GM15510 (cell line): Measurements from ENCODE around the gene DDB1.

Experiments
- POLR2A ChIP-seq: IDR thresholded peaks from 3 replicates; pipeline ENCODE4 v1.6.1; 2011; ENCODE audit warnings: borderline replicate concordance; ENCODE audit not compliant: insufficient read length; ENCODE audit errors: extremely low read depth

DDB1 gene

DNA sequence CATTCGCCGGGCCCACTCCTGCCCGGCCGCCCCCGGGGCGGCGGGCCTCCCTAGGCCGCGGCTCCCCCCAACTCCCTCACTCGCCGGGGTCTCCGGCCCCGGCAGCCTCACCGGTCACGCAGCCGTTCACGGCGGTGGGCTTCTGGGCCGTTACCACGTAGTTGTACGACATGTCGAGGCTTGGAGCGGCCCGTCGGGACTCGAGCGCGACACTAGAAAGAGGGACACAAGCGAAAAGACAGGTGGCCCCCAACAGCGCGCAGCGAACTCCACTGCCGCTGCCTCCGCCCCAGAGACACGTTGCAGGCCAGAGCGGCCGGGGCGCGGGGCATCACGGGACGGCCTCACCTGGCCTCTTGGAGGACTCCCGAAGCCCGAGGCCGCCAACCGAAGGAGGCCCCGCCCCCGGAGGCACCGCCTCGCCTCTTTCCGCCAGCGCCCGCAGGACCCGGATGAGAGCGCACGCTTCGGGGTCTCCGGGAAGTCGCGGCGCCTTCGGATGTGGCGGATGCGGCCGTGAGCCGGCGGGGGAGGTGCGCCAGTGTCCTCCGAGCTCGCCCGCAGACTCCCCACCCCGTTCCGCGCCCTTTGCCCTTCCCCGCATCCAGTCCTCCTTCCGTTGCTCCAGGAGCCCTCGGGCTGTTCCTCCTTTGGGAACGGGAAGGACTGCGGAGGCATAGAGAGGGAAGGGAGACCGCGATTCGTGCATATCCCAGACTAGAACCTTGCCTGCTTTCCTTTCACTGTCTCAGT is at the start of gene DDB1, which contains the start of gene TKFC:
Gene DDB1, minus strand, starts transcription at position 309 of the 753 bp plus-strand sequence. Its CDS starts 137 bp downstream, at position 172.
Gene TKFC, plus strand, starts transcription at position 432 of the 753 bp plus-strand sequence. CDS start 1,501 bp downstream, outside the sequence.
- TF ChIP-seq POLR2A = peak; percentile 92

DNA sequence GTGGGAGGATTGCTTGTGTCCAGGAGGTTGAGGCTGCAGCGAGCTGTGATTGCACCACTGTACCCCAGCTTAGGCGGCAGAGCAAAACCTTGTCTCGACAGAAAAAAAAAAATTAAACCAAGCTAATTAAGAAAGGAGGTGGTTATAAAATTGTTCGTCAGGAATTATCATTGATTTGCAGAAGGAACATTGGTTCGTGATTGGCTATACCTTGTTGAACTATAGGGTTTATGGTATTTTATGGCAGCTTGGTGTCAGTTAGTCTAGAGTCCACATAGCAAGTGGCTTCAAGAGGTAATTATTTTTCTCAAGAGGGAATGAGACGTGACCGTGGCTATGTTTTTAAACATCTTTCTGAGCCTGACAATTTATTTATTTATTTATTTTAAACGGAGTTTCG is 48.0 kb upstream of the DDB1 start:
- no peak for TF ChIP-seq POLR2A

DNA sequence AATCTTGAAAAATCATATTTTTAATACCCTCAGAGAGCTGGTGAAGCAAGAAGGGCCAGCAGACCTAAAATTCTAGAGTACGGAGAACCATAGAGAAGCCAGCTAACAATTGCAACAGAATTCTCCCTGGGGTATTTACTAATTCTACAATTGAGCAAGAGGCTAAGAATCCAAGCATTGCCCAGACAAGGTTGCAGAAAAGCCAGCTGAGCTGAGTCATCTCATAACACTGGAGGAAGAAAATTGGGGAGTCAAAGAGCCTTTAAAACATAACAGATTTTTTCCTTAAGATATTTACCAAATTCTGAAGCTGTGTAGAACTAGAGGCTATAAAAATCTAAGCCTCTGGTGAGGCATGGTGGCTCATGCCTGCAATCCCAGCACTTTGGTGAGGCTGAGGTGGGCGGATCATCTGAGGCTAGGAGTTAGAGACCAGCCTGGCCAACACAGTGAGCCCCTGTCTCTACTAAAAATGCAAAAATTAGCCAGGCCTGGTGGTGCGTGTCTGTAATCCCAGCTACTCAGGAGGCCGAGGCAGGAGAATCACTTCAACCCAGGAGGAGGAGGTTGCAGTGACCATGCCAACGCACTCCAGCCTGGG is 45.9 kb upstream of the DDB1 start:
- TF ChIP-seq POLR2A = no peak

DNA sequence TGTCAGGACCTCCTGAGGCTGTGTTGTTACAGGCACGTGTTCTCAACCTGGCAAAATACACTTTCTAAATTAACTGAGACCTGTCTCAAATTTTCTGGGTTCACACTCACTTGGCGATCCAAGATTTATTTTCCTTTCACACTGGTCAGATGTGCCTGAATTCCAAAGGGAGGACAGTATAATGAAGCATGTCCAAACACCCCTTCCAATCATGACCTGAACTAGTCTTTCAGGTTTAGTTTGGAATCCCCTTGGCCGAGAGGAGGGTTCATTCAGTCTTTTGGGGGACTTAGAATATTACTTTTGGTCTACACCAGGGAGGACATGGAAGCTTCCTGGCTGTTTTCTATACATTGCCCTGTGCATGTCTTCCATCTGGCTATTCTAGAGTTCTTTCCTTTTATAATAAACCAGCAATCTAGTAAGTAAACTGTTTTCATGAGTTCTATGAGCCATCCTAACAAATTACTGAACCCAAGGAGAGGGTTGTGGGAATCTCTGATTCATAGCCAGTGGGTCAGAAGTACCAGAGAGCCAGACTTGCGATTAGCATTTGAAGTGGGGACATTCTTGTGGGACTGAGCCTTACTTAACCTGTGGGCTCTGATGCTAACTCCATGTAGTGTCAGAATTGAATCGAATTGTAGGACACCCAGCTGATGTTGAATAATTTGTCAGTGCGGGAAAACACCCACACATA is 44.7 kb upstream of the DDB1 start:
- no peak for TF ChIP-seq POLR2A

DNA sequence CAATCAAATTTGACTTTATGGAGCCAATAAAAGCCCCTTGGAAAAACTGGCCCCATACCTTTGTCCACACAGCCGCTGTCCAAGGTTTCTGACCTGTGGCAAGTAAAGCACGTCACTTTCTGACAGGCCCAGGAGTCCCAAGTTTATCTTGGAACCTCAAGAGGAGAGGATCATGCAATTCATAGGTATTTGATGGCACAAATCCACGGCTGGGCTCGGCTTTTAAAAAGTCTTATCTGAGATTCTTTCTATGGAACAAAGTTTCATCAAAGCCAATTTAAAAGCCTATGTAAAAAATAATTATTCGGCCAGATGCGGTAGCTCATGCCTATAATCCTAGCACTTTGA is 42.8 kb upstream of the DDB1 start:
- TF ChIP-seq POLR2A = no peak

DNA sequence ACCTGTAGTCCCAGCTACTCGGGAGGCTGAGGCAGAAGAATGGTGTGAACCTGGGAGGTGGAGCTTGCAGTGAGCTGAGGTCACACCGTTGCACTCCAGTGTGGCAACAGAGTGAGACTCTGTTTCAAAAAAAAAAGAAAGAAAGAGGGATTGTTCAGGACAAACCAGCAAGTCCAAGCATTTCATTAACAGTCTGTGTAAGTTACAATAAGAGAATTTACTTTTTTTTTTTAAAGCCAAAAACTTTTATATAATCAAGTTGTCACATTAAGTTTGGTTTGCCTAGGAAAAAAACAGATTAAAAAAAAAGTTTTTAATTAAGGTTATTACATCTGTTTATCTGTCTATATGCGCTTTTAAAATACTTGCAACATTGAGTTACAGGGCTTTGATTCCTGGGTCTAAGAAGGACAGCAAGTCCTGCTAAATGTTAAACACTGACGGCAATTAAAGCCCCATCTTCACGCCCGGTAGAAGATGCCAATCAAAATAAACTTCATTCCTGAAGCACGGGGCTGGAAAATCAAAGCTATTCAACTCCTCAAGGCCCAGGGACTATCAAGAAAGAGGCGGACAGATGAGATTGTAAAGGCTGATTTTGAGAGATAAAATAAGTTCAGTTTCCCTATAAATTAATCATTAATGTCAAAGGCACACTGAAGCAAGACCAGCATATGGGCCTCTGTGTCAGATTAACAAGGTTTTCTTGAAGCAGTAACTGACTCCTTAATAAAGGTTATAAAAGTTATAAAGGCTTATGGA is 39.9 kb upstream of the DDB1 start:
- TF ChIP-seq POLR2A = no peak

DNA sequence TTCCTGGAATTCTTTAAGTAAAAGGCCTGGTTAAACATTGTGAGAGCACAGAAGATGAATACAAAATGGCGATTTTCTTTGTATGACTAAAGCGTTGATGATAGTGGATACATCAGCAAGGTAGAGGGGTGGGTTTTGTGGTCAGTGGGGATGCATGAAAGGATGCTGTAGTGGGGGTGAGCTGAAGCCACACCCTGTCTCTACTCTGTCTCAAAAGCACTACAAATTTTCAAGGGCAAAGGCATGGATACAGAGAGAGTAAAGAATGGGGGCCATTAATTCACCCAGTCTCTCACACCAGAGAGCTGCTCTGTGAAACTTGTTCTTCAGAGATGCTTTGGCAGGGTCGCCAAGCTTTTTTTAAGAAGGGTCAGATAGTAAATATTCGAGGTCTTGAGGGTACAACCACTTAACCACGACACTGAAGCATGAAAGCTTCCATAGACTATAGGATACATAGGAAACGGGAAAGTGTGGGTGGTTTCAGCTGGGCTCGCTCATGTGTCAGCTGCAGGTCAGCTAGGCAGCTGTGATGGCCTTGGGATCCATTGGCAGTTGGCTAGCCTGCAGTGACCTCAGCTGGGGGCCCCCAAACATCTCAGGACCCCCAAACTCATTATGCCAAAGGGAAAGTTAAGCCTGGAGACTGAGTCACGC is 37.6 kb upstream of the DDB1 start:
- TF ChIP-seq POLR2A = no peak

DNA sequence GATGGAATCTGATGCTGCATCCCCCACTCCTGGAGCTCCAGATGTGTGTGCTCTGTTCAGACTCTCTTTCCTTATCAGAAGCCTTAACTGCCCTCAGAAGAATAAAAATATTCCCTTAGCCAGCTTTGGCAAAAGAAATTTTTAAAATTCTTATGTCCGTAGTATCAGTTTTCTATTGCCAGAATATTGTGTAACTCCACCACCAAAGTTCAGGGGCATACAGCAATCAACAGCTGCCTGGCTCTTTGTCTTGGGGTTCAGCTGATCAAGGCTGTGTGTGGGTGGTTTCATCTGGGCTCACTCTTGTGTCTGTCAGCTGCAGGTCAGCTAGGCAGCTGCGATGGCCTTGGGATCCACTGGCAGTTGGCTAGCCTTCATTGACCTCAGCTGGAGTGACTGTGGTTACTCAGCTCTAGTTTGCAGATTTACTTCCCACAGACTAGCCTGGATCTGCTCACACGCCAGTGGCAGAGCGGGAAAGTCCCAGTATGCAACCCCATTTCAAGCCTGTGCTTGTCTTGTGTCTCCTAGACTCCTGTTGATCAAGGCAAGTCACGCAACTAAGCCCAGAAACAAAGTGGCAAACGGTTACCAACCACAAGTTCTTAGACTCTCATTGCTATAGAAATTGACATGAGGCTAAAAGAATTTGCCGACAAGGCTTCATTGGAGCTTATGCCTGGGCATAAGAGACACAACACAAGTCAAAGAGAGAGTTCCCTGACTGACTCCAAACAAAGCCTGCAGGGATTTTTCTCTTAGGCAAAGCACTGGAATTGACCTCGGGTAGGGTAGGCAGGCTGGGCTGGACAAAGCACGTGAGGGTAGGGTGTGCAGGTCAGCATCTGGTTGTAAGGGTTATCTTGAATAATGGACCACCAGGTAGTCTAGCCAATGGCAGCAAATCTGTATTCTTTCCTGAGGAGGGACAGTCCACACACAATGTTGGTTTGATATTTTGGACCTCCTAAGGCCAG is 36.8 kb upstream of the DDB1 start:
- TF ChIP-seq POLR2A = no peak

DNA sequence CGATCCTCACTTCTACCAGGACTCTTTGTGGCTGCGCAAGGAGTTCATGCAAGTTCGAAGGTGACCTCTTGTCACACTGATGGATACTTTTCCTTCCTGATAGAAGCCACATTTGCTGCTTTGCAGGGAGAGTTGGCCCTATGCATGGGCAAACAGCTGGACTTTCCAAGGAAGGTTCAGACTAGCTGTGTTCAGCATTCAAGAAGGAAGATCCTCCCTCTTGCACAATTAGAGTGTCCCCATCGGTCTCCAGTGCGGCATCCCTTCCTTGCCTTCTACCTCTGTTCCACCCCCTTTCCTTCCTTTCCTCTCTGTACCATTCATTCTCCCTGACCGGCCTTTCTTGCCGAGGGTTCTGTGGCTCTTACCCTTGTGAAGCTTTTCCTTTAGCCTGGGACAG is 35.7 kb upstream of the DDB1 start:
- TF ChIP-seq POLR2A = no peak

DNA sequence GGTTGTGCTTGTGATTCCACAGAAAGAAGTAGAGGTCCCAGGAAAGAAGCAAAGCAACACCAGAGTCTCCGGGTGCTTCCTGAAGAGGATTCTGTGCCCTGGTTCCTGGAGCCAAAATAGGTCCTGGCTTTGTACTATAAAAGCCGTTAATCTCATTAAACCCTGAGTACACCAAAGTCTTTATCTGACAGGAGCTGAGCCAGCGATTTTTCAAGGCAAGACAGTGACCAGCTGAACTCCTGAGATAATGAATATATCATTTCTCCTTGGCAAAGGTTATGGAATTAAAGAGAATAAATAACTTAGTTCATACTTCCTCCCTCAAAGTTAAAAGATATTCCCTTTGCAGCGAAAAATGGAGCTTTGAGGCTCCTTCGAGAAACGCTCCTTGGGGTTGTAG is 34.5 kb upstream of the DDB1 start:
- no peak for TF ChIP-seq POLR2A

DNA sequence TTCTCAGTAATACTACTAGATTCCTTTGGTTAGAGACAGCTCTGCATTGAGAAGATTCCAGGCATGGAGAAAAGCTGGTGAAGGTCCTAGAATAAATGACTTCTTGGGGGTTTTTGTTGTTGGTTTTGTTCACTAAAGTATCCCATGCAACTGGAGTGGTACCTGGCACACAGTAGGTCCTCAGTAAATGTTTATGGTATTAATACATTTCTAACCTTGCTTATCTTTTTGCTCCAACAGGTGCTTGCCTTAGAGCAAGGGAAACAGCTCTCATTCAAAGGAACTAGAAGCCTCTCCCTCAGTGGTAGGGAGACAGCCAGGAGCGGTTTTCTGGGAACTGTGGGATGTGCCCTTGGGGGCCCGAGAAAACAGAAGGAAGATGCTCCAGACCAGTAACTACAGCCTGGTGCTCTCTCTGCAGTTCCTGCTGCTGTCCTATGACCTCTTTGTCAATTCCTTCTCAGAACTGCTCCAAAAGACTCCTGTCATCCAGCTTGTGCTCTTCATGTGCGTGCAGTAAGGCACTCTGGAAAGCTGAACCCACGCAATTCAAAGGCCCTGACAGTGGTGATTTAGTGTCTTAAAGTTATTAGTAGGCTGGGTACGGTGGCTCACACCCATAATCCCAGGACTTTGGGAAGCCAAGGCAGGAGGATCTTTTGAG is 31.2 kb upstream of the DDB1 start:
- TF ChIP-seq POLR2A = no peak

DNA sequence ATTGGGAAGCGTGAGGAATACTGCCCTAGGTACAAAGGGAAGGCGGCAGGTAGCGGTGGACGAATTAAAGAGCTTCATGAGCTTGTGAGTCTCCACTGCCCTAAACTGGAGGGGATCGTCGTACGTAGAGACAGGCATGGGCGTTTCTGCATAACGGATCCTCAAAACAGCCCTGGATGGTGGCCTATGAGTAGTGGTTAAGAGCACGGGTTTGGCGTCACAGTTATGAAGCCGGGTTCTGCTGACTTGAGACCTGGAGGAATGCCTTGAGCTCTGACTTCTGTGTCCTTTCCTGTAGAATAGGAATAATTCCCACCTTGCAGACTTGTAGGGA is 29.6 kb upstream of the DDB1 start:
- TF ChIP-seq POLR2A = no peak
